Left renal pelvis (tissue), 4 donors: ENCODE results near the gene GNA14. TPM values are rescaled to one million over a fixed set of nuclear protein-coding genes. Genes with fewer than 3 reads are reported as not detected.
A peak's percentile ranks its signal among the peaks of the same experiment; 100 is the strongest.
"Not testable (repeated sequence)": the region's sequence is repeated elsewhere in the genome, so short reads cannot be mapped to it uniquely, and the experiment has no call there.

ENCODE experiments used
- DNase-seq, 4 donors: peaks; one replicate each; pipeline ENCODE4 v3.0.0-alpha.2; 2013; ENCODE audit warnings: low read depth in 4 of 4, low spot score in 3 of 4
- polyA plus RNA-seq, 4 donors: library from polyadenylated mRNA; unstranded; fragments of 120-200 nt; gene quantifications; one replicate each; pipeline ENCODE4 v1.2.1, GENCODE V29; 2013; ENCODE audit not compliant: insufficient read length in 4 of 4

Gene GNA14
- polyA plus RNA-seq, 4 donors, result 6.4 to 21.8 (median 14.2) TPM

DNA sequence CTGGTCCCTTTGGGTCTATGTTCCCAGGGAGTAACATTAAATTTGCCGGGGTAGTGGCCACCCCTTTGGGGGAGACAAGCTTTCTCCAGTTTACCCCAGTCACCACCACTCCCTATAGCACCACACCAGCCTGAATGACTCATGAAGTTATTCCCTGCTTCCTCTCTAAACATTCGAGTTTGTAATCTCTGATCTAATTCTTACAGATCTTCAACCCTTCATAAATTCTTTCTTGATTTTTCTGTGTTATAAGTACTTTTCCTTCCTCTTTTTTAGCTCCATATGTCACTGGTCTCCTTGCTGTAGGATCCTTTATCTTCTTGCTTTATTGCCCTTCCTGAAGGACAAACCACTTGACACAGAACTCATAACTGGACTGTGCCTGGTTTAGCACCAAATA lies 55.6 kb downstream of the GNA14 start:
- no peak for DNase-seq

DNA sequence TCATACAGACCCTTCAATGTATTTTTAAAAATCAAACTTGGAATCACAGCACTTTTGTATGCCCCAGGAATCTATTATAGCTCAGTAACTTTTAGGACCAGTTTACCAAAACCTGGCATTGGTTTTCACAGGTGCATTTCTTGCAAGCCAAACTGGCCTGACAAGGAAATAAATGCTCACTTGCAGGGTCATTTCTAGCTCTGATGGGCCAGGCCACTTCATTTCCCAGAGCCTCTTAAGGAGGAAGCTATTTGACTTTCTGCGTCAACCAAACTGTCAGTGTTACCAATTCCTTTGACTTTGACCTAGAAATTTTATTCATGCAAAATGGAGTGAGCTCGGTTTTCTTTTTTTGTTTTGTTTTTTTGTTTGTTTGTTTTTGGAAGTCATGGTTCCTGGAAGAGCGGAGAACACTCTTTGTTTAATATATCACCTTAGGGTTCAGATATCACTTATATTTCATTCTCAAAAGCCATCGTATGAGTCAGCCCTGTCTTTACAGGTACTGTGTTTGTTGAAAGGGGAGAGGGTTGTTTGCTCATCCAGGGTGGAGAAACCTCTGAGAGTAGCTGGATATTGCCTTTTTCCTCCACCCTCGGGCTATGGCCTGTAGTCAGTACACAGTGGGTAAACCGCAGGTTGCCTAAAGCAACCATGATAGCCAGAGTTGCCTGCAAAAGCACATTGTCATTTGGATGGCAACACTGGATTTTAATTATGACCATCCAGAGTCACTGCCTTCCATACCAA lies 58.9 kb downstream of the GNA14 start:
- no peak for DNase-seq

DNA sequence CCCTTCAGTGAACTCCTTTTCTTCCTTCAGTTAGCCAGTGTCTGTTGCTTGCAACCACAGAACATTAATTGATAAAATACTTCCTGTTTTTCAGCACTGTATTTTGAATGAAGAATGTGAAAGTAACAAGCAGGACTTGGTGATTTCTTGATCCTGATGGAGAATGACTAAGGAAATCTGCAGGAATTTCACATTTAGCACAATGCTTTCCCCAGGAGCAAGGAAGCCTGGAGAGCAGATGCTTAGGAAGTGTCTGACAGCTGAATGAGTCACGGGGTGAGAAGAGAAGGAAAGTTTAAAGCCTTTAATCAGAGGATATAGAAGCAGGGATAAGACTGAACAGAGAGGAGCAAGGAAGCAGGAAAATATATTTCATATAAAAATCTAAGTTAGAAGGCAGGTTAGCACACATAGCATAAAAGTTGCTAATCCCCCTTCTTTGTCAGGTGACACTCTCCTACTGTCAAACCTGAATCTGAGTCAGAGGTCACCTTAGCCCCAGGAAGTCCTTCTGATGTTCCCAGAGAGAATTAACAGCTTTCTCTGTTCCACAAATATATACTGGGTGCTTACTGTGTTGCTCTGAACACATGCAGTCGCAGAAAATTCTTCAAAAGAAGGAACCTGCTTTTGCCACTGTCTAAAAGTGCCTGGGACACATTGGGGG lies 59.7 kb downstream of the GNA14 start:
- no peak for DNase-seq

DNA sequence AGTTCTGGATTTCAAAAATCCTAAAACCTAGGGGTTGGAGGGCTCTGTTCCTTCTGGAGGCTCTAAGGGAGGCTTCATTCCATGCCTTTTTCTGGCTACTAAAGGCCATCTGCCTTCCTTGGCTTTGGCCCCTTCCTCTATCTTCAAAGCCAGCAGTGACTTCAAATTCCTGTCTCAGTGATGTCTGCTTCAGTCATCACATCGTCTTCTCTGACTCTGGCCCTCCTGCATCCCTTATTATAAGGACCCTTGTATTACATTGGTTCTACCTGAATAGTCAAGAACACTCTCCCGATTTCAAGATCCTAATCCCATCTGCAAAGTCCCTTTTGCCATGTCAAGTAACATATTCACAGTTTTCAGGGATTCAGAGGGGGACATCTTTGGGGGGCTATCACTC lies 60.3 kb downstream of the GNA14 start:
- no peak for DNase-seq

DNA sequence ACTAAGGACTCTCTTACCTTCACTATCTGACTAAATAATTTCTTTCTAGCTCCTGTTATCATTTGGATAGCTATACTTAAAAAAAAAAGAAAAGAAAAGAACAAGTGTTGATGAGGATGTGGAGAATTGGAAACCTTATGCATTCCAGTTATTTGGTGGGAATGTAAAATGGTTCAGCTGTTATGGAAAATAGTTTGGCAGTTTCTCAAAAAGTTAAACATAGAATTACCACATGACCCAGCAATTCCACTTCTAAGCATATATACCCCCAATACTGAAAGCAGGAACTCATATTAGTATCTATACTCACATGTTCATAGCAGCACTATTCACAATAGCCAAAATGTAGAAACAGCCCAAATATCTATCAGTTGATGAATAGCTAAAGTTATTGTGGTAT lies 61.1 kb downstream of the GNA14 start:
- DNase-seq, result no peak

DNA sequence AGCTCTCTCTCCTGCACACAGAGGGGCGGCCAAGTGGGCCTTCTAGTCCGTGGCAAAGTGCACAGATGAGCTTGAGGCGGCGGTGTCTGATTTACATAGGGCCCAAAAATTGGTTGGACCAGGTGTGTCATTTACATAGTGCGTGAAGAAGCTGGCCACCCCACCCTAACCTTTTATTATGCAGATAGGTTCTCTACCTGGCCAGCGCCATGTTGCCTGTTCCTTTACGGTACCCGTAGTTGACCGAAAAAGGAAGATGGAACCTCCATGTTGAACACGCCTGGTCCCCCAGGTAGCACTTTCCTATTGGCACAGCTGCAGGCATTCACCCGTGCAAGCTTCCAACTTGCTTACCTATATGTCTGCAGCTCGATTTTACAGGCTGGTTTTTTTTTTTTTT lies 61.5 kb downstream of the GNA14 start:
- DNase-seq, result no peak

DNA sequence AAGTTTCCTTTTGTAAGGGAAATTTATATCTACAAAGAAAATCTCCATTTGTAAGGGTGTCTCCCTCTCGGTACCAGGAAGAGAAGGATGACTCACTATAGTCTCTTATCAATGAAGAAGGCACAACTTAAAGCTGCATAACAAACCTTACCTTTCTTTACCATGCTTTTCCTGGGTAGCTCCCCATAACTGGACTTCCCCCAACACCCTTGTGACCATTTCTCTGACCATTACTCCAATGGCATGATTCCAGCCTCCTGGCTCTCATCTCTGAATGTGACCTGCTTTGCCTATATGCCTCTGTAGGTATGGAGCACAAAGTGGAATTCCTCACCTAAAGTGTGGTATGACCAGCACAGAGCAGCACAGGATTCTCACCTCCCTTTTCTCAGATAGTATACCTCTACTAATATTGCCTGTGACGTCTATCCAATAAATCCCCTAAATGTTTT lies 62.8 kb downstream of the GNA14 start:
- no peak for DNase-seq

DNA sequence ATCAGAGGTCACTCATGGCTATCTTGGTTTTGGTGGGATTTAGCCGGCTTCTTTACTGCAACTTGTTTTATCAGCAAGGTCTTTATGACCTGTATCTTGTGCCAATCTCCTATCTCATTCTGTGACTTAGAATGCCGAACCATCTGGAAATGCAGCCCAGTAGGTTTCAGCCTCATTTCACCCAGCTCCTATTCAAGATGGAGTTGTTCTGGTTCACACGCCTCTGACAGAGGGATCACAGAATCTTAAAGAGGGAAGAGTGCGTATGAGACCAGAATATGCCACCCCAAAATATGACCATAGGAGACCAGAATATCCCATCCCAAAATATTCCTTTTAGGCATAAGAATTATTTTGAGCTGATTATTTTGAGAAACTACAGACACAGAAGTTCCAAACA lies 63.2 kb downstream of the GNA14 start:
- DNase-seq, result not testable (repeated sequence)

DNA sequence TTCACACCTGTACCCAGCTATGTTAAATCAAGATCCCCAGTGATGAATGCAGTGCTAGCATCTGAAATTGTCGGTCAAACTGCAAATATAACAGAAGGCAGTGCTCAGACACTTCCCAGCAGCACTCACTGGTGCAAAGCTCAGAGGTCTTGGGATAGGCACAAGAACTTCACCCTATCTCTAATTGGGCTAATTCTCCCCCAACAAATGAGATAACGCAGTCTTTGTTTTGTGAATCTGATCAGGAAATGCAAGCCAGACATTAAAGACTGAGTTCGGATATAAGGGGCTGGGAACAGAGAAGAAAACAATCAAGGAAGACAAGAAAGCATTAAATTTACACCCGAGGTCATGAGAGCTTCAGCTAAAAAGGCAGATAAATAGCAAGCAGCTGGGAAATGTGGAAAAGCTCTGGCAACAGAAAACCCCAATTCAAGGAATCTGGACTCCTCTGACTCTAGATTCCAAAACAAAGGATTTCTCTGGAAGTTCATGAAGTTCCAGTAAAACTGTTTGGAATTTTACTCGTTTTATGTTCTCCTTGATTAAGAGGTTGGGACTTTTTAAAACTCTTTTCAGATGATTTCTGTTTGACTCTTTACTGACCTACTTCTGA lies 65.1 kb downstream of the GNA14 start:
- peak in 2 of 4 donors; percentile 32 to 33 for DNase-seq

DNA sequence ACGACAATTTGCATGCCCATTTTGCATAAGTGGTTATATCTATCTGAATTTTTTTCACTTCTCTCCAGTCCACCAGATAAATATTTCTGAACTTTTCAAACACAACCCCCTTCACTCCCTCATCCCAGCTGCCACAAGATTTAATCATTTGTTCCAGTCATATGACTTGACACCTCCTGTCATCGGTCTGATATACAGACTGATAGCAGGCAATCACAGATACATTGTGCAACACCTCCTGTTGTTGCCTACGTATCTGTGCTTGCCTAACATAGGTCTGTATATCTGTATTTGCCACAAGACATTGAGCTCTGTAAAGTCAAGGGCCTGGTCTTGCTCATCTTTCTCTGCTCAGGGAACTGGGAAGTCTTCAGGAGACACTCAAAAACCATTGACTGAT lies 65.6 kb downstream of the GNA14 start:
- DNase-seq, result no peak

DNA sequence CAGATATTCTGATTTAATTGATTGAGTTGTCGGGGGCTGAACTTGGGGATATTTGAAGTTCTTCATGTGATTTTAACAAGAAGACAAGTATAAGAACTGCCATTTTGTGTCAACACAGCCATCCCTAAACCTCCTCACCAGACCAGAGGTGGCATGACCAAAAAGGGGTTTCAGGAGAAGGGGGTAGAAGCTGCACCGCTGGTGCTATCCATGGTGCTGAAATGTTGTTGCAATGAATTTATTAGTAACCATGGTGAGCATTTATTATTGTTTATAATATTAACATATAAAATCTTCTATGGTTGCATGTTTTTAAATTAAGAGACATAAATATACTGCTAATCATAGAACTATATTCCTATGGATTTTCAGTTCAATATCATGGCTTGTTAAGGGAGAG lies 72.3 kb downstream of the GNA14 start:
- no peak for DNase-seq

DNA sequence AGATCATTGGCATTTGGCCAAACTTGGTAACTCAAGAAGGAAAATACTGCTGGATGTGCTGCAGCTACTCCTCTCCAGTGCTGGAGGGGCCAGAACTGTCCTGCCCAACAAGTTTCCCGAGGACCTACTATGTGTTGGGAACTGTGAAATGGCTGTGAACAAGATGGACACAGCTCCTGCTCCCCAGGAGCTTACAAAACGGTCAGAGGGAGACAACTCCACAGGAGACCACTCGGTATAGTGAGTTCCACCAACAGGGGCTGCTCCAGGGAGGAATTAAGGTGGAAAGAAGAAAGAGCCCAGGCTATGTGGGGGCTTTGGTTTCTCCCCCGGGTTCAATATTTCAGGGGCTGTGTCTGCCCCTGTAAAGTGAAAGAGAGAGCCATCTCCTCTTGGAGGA lies 78.8 kb downstream of the GNA14 start:
- DNase-seq, result no peak

DNA sequence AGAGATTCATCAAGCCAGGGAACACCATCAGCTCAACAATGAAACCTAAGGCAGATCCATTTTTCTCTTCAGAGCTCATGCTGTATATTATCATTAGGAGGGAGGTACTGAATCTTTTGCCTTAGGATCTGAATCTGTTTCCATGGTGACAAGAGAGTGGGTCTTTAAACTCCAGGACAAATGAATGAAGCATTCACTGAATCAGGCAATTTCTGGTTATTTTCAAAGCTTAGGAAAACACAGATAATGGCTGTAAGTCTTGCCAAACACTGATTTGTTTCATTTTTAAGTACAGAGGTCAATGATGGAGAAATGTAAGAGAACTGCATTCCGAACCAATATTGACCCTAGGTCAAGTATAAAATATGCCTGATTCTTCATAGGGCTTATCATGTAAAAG lies 84.9 kb downstream of the GNA14 start:
- DNase-seq, result no peak

DNA sequence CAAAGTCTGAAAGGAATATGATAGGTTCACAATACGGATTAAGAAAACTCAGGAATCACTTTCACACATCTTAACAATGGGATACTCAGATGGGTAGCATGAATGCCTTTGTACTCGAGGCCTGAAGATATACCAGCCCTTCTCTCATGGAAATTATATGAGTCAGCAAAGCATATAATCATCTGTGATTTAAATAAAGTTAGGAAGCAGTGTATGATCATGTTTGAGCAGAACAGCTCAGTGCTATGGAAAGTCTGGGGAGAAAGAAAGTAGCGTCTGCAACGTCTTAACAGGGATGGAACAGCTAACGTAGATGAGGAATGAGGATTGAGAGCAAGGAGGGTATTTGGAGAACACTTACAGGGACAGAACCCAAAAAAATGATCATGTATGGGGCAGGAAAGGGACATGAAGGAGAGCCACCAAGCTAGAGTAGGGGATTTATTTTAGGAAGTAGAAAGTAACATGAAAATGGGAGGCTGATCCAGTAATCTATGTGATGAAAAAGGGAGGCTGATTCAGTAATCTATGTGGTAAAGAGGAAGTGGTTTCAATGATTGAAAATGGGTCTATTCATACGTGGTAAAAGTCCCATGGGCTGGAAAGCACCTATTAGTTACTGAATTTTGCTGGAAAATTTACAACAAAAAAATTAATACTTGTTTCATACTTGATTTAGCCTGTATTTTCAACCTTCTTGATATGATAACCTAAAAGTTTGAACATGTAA lies 85.9 kb downstream of the GNA14 start:
- DNase-seq, result no peak

DNA sequence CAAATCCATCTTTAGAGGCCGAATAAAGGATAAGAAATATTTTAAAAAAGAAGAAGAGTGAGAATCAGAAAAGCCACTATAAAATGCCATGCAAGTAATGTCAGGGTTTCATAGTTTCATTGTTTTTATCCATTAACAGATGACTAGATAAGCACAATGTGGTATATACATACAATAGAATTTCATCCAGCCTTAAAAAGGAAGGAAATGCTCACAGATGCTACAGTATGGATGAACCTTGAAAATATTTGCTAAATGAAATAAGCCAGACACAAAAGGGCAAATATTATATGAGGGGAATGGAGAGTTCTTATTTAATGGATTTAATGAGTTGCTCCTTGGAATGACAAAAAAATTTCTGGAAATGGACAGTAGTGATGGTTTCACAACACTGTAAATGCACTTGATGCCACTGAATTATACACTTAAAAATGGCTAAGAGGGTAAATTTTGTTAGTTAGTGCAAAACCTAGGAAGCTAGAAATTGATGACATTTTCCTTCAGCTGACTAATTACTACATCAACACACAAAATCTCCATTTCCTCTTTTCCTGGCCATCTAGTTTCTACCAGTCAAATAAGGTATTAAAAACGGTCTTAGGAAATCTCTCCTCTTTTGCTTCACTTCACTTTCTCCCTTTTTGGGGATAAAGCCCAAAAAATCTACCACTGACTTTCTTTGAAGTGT lies 86.6 kb downstream of the GNA14 start:
- no peak for DNase-seq

DNA sequence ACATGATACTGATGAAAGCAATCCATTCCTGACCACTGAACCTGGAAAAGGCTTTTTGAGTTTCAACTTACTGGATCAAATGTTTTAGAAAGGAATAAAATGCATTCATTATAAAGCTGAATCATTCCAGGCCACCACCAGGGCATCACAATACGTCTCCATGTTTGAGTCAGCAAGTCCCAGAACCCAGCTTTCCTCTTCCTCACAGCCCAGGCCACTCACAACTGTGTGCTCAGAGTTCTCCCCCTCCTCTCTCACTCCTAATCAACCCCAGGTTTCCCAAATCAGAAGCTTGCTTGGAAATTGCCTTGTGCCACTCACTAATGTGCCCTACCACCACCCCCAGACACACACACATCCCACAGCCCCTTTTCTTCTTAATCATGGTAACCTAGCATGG lies 91.7 kb downstream of the GNA14 start:
- DNase-seq, result no peak

DNA sequence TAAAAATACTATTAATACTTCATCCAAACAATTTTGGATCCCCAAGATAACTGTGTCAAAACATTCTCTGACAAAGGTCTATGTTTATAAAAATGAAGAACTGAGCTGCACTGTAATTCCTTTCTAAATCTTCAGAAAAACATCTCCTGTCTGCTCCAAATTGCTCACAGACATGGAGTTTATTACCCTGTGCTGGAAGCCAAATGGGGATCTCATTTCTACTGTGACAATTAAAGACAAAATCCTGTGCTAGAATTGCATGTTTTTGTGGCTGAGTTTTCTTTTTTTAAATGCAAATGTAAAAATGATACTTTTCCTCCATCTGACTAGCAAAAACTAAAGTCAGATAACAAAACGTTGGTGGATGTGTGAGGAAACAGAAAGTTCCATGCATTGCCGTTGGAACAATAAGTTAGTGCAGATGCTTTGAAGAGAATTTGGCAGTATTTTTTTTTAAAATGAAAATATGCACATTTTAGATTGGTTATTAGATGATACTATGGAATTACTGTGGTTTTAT lies 93.5 kb downstream of the GNA14 start:
- no peak for DNase-seq

DNA sequence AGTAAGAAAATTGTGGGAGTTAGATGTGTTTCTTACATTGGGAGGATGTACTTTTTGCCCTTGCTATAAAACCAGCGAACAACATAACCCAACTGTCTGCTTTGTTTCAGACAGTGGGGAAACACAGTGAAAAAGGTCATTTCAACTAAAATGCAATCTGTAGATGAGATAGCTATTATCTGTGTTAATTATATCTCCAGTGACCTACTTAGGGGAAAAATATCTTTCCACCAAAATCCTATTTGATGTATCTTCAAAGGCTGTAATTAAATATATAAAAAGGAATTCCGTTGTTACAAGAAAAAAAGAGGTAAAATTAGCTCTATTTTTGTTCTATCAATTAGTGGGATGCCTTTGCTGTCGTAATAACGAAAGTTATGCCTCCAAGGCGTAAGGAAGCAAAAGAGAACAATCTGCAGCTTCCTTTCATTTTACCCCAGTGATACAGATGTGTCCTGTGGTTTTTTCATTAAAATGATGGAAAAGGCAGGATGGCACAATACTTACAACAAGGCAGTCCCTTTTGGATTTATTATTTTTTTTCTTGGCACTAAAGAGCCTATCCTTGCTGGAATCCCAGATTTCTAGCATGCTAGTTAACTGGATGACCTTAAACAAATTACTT lies 100.9 kb downstream of the GNA14 start:
- DNase-seq, result no peak

DNA sequence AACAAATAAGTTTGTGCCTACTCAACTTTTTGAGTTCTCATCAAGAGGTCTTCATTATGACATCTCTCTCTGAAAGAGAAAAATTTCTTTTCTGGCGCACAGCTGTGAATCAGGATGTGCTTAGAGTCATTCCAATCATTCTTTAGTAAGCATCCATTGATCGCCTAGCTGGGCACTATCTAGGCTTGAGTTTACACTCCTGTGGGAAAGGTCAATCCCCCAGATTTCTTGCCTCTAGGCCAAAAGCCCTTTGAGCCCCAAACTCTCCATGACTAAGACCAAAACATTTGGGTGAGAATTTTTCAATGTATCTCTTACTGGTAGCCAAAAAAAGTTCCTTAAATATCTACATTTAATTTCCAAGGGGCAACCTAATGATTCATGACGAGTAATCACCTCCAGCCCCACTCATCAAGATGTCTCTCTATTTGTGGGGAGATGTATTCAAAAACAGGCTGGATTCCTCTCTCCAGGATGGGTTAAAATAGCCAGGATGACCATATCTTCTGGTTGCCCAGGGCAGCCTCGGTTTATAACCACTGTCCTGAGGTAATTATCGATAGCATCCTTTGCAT lies 101.7 kb downstream of the GNA14 start:
- DNase-seq, result no peak

DNA sequence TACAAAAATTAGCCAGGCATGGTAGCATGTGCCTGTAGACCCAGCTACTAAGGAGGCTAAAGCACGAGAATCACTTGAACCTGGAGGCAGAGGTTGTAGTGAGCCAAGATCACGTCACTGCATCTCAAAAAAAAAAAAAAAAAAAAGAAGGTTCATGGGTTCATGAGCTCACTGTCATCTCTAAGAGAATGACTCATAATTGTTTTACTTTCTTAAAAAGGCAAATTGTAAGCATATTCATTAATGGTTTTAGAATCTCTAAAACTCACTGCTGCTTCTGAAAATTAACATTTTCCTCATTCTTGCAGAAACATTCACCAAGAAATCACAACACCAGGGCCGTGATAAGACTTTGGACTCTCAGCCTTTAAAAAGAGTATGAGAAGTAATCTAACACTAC lies 103.6 kb downstream of the GNA14 start:
- no peak for DNase-seq
